ENCODE data around the gene ASCL1. TPM values are rescaled to one million over a fixed set of nuclear protein-coding genes. Genes with fewer than 3 reads are reported as not detected.

Gene ASCL1
- total RNA-seq, 1 experiment from 2014 or later: not detected

DNA sequence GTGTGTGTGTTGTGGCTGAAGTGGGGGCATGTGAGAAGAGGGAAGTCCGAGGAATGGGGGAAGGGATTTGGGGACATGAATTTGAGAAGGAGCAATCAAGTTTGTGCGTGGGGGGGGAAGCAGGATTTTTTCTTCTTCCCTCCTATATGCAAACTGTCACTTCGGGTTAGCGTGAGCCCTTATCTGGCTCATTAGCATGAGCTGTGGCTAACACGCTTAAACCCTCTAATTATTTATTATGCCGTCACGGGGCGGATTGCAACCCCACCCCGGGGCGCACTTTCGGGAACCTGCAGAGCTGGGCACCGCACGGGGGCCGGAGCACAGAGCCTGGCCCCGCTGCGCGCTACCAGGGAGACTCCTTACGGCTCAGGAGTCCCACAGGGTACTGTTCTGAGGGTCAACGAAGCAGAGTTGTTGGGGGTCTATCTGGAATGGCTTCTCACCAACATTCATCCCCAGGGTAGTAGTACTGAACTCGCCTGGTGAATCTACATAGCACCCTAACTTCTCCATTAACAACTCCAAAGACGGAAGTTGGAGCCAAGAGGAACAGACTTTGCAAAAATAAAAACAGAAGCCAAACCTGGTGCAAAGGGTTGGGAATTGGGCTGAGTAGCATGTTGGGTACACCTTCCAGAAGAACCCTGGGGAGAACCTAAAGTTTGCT, 6.4 kb upstream of the ASCL1 start:
- DNase-seq (ENCODE audit: extremely low read depth, low read depth): no peak

GRCh38 chr12:102951841-102952240, 5.6 kb upstream of the ASCL1 start:
- DNase-seq (ENCODE audit: extremely low read depth, low read depth): no peak

GRCh38 chr12:102953221-102953620, 4.3 kb upstream of the ASCL1 start:
- no peak for DNase-seq (ENCODE audit: extremely low read depth, low read depth)

DNA sequence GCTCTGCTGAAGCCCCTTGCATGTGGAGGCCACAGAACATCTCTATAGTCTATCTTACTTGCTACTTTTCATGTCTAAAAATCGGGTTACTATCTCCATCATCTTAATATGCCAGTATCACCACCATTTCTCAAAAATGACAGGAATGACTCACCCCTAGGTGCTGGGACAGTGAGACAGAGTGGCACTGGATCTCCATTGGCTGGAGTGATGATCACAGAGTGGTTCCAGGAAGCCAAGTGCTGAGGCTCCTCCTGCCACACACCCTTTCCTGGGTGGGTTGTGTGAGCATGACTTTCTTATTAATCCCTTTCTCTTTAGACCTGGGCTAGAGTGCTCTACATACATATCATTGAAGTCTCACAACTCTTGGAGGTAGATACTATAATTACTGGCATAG, 3.3 kb upstream of the ASCL1 start:
- no peak for DNase-seq (ENCODE audit: extremely low read depth, low read depth)

DNA sequence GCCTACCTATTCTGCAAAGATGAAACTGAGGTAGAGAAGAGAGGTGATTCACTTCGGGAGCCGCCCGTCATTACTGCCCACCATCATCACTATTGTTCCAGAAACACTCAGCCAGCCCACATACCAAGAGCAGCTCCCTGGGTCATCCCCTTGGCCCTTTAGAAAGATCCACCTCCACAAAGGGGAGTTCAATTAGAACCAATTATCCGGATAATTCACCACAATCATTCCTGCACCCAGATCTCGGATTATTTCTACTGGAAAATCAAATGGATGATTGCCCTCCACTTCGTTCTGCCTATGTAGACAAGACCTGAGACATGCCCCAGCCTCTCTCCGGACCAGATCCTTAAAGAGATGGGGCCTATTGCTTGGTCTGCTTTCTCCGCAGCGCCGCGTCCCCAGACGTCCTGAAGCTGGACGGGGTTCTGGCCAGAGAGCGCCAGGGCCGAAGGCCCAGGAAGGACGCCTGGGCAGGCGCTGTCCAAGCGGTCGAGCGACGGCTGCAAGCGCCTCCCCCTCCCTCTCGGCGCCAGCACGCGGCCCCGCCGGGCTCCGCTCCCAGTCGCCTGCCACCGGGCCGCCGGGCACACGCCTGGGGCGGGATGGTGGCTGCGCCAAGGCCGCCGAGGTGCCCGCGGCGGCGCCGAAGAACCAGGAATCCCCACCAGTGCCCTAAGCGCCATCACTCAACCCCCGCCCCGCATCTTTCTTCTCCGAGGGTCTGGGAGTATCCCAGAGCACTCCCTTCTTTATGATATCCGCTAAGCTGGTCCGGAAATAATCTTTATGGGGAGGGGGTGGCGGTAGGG, 1.3 kb upstream of the ASCL1 start:
- DNase-seq (ENCODE audit: extremely low read depth, low read depth): no peak

DNA sequence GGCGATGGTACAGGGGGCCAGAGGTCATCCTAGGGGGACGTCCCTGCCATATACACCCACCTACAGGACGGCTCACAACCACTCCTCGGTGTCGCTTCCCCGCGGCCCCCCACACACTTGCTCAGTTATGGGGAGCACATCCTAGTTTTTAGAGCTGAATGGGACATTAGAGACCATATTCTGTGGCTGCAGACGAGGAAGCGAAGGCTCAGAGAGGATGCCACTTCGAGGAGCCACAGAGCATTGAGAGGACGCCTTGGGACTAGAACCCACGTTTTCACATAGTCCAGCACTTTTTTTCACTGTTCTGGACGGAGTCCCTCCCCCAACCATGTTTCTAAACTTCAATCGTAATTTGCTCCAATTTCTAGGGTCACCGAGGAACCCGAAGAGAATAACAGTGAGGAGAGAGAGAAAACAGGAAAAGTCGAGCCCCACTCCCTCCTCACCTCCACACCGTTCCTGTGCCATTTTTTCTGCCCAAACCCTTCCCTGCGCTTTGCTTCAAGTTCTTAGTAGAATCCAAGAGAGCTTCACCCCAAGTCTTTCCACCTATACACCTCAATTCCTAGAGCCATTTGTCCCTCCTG, 641 bp upstream of the ASCL1 start:
- no peak for DNase-seq (ENCODE audit: extremely low read depth, low read depth)

GRCh38 chr12:102958073-102958829, 777 bp downstream of the ASCL1 start:
- DNase-seq (ENCODE audit: extremely low read depth, low read depth): no peak

- DNase-seq (ENCODE audit: extremely low read depth, low read depth): no peak
Observed at GRCh38 chr12:102958830-102959176, 1.3 kb downstream of the ASCL1 start.

DNA sequence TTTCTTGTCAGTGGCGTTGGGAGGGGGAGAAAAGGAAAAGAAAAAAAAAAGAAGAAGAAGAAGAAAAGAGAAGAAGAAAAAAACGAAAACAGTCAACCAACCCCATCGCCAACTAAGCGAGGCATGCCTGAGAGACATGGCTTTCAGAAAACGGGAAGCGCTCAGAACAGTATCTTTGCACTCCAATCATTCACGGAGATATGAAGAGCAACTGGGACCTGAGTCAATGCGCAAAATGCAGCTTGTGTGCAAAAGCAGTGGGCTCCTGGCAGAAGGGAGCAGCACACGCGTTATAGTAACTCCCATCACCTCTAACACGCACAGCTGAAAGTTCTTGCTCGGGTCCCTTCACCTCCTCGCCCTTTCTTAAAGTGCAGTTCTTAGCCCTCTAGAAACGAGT, 1.9 kb downstream of the ASCL1 start:
- DNase-seq (ENCODE audit: extremely low read depth, low read depth): no peak

GRCh38 chr12:102960766-102961465, 3.4 kb downstream of the ASCL1 start:
- no peak for DNase-seq (ENCODE audit: extremely low read depth, low read depth)

DNA sequence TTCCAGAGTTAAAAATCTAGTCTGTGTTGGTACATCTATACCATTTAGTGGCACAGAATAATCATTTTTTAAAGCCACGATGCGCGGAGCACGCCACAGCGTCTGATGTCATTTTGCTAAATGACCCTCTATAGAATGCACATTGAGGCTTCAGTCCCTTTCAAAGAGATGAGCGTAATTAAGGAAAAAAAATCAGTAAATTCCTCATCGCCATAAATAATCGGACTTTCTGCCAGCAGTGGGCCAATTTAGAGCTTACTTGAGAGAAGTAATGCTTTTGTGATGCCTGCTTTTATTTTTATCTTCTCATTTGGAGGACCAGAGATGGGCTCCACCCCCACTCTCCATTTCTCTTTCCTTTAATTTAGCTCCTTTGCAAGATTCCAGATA, 4.0 kb downstream of the ASCL1 start:
- DNase-seq (ENCODE audit: extremely low read depth, low read depth): no peak

DNA sequence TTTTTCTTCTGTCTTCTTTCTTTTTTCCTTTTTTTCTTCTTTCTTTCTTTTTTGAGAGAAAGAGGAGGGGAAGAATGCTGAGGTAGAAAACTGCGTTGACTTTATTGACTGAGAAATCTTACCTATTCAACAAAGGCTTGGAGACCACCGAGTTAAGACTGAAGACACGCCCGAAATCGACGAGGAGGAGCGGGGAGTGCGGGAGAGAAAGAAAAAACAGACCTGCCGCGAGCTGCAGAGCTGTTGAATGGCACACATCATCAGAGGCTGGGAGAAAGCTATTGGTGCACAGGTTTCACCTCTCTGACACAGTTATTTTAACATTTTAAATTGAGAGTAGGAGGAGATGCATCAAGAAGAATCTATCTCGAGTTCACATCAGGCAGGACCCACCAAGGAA, 5.1 kb downstream of the ASCL1 start:
- DNase-seq (ENCODE audit: extremely low read depth, low read depth): no peak

GRCh38 chr12:102962986-102963385, 5.5 kb downstream of the ASCL1 start:
- DNase-seq (ENCODE audit: extremely low read depth, low read depth): no peak

DNA sequence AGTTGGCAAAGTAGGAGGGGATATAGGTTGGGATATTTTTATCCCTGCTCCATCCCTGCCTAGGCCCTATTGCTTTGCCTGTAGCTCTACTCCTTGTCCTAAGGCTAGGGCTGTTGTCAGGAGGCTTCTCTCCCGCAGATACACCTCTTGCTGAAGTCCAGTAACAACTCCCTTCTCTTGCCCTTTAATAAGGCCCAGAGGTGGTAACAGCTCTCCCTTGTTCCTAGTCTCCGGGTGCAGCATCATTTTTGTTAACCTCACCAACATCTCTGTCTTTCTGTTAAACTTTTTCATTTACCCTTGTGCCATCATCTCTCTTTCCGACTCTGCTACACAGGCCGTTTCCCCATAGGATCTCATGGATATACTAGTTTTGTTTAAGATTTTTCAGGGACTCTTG, 6.3 kb downstream of the ASCL1 start:
- DNase-seq (ENCODE audit: extremely low read depth, low read depth): no peak

DNA sequence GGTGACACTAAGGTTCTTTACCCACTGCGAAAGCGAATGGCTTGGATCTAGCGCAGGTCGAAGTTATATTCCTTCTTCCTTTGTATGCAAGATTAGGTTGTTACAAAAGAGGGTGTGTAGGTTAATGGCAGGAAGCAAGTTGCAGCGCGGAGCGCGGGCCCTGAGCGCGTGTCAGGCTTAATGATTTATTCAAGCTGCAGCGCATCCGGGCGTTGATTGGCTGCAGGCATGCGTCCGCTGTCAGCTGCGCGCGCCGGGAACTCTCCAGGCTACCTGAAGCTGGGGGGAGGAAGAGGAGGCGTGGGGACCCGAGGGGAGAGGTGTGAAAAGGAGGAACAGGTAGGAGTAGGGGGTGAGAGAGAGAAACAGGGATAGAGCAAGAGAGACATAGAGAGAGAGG, 7.4 kb downstream of the ASCL1 start:
- DNase-seq (ENCODE audit: extremely low read depth, low read depth): no peak

GRCh38 chr12:102965281-102966155, 8.0 kb downstream of the ASCL1 start:
- DNase-seq (ENCODE audit: extremely low read depth, low read depth): no peak

DNA sequence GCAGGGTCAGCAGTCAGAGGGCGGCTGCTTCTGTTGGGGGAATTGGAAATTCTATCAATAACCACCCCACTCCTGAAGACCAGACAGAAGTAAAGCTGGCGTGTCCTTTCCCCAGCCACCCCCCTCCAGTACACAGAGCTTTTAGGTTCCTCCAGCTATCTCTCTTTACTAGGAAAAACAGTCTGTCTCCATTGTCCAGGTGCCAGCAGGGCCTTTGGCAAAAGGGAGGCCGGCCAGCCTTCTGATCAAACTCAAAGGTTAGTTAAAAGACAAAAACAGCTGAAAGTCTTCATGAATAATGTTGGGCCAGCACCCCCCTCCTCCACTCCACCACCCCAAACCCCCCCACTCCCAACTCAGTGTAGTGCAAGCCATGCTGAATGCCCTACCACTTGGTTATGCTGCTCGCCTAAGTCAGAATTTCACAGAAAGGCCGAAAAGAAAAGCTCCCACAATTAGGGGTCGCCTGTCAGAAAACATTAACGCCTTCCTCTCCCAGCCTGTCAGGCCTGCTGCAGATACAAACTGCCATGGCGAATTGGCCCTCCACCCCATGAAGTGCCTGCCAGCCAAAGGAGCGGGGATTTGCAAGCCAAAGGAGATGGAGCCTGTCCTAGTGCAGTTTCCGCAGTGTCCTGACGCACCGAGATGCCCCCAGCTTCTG, 8.9 kb downstream of the ASCL1 start:
- DNase-seq (ENCODE audit: extremely low read depth, low read depth): no peak

DNA sequence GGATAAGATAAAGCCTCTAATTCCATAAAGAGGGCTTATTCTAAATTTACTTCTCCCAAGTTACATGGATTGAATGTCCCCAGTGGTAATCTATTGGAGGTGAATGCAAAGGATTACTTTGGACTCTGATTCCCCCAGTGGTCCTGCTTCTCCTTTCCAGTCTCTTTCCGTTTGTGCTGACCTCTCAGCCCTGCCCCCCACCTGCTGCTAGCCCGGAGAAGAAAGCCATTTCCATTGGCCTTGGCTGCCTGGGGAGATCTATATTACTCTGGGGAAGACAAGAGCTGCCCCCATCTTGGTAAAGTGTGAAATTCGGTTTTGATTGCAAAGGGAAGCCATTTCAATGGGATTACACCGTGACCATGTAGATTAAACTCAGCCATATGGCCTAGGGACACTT, 13.3 kb downstream of the ASCL1 start:
- DNase-seq (ENCODE audit: extremely low read depth, low read depth): no peak

- DNase-seq (ENCODE audit: extremely low read depth, low read depth): no peak
Observed at GRCh38 chr12:102971227-102971626, 13.8 kb downstream of the ASCL1 start.
